DMS153 treated with DMSO at 0.1 percent for 48 hours (cell line): ENCODE data around the gene DHX29.

Experiments used
- DNase-seq: peaks from one replicate; lab custom pipeline; 2025; ENCODE audit not compliant: unreplicated experiment; lab: John Stamatoyannopoulos, UW

The DHX29 gene

DNA sequence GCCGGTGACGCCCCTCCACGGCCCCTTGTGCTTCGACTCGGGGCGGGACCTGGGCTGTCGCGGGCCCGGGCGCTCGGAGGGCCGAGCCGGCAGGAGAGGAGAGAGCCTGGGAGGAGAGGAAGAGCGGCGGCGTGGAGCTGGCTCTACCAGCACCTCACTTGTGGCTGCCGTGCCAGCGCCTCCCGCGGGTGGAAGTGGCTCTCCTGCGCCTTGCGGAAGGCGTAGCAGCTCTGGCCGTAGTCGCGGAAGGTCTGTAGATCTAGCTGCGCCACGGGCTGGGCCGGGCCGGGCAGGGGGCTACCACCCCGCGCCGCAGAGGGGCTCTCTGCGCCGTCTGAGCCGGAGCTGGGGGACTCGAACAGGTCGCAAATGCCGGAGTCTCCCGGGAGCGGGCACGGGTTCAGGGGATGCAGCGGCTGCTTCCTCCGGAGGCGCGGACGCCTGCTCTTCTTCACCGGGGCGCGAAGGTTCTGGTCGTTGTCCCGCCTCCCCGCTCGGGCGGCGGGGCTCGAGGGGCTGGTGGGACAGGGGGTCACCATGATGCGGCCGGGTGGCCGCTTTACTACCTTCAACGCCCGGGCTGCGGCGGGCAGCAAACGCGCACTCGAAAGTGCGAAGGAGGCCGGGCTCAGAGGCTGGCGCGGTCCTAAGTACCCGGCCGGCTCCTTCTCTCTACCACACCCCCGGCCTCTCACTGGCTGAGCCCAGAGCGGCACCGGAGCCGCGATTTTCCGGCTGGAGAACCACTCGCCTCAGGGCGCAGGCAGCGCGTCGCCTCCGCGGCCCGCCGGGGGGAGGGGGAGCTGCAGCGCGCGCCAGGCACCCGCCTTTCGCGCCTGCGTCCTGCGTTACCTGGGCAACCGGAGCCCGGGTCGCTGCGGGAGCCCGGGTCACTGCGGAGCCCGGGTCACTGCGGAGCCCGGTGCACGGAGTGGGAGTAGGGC lies 74.2 kb downstream of the DHX29 start, which contains the start of gene CCNO:
CCNO (minus strand) TSS at position 624 of the 944 bp plus-strand sequence; CDS start at position 539, 85 bp downstream.
- DNase-seq, result peak; percentile 28

DNA sequence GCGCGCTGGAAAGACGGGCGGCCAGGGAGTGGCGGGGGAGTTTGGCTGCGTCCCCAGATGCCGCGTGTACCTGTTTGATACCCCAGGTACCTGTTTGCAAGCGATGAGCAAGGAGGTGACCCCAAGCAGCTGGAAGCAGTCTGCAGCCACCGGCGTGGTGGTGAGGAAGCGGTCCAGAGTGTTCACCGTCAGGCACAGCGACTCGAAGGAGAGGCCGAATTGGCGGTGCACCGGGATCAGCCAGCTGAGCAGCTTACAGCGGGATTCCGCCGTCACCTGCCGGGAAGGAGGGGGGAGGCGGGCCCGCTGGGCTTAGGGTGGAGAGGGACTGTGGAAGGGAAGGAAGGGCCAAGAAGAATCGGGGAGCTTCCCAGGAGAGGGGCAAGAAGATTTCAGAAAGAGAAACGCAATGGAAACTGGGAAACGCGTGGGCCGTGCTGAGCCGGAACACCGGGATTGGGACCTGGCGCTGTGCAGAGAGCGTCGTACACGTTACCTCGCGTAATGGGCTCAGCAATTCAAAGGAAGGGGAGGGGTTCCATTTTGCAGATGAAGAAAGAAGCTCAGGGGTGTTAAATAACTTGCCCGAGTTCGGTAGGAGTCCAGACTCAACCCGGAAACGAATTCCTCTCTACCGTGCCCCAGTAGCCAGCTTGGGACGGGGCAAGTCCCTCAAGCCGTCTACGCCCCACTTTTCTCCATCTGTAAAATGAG lies 75.1 kb downstream of the DHX29 start:
- no peak for DNase-seq

DNA sequence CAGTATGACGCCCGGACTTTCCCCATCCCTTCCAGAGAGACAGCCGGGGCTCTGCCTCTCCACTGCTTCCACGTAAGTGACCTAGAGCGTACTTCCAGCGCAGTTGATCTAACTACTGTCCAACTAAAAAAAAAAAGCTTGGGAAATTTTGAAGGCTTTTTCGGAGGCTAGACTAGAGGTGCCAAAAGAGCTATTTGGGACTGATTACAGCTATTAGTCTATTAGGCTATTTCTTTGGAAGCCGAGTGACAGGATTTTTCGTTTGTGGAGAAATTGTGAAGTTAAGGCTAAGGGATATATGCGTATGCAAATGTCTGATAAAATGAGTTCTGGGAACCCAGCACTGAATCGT lies 75.6 kb downstream of the DHX29 start:
- DNase-seq, result no peak

DNA sequence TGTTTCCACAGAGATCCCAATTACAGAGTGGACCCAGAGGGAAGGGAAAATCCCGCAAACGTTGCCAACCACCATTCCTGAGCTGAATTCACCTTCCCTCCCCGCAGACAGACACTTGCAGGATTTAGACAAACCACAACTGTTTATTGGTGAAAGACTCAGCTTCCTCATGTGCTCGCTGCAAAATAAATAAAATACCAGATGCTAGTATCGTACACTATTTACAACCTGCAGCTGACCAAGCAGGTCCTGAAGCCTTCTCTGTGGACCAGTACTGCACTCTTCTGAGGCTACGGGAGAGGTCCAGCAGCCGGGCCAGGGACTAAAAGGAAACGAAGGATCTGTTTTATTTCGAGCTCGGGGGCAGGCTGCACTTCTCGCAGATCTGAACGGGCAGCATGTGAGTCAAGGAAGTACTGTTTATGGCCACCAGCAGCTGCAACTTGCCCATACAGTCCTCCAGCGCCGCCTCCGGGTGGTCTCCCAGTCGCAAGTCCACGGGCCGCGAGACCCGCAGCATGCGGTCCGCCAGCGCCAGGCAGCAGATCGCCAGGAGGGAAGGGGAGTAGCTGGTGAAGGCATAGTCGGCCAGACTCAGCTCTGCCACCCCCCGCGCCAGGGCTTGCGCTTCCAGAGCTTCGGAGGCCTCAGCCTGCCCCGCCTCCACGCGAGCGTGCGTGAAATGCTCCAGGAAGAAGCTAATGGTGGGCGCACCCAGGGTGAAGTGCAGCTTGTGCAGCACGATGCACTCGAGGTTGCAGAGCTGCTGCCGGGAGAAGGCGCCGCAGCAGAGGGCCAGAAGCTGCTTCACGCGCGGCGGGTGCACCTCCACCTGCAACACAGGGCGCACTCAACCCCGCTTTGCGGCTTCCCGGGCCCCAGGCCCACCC lies 76.2 kb downstream of the DHX29 start:
- no peak for DNase-seq

DNA sequence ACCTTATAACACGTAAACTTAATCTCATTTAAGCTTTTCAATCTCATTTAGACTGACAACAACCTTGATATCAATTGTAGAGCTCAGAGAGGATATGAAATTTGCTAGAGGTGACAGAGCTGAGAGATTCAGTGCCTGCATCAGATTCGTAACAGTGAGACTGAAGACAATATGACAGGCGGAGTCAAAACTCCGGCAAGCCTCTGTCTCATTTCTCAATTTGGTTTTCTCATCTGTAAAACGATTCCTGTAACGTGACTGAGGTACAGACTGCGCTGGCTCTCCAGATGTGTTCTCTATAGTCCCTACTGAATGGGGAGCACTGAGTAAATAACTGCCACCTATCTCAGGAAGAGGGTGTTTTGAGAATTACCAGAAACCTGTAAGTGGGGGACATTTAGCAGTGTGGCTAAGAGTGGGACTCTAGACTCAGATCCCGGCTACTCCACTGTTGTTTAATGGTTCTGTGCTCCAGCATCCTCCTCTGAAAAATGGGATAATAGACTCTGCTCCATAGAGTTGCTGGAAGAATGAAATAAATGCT lies 77.3 kb downstream of the DHX29 start:
- DNase-seq, result no peak

DNA sequence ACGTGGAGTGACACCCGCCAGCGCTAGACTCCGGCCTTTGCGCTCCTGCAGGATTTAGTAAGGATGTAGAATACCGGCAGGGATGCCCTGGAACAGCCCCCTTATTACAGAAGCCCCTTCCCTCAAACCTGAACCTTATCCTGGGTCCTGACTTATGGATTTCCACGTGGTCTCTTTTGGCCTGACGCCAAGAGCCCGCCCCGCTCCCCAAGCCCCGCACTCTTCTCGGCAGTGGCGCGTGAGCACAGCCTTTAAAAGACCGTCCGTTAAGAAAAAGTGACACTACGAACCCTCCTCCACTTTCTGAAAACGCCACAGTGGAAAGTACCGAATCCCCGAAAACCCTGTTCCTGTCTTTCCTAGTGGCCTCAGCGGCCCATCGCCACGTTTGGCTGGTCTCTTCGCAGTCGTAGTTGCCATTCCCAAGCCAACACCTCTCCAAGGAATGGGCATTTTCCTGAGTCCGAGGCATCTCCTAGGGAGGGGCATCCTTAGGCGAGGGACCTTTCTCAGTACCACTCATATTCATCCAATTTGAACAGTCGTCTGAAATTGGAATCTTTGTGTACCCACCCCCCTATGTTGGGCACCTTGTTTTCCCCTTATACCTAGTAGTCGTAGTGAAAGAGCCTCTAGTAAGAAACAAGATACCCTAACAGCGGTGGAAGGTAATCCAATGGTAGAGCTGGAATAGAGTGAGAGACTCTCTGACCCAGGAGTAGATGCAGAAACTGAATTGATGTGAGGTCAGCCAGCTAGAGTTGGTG lies 79.6 kb downstream of the DHX29 start:
- no peak for DNase-seq

DNA sequence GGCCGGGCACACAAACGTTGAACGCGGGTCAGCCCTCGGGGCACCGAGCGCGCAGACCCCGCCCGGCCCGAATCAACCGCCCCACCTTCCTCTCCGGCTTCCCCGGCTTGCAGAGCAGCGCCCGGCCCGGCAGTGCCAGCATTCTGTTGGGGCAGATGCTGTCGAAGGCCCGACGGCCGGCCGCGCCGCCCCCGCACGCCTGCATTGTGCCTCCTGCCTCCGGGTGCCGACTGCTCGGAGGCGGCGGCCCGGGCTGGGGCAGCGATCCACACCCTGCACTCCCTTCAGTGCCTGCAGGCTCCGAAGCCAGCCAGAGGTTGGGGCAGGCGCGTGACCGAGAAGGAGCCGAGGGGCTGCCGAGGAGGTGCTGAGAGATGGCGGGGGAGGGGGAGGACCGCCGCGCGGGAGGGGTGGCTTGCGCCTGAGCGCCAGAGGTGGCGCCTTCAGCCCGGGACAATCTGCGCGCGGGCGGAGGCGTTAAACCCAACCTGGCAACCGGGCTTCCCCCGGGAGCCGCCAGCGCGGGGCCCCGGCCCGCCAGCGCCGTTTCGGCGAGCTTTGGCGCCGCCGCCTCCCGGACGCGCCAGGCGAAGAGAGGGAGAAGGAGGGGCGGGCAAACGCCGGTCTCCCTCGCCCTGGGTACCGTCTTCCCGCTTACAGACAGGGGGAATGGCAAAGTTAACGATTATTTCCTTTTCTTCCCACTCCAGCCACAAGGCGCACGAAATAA lies 80.4 kb downstream of the DHX29 start, which contains the start of gene MCIDAS:
MCIDAS (minus strand) TSS at position 382 of the 730 bp plus-strand sequence; CDS start at position 205, 177 bp downstream.
- peak; percentile 41 for DNase-seq

DNA sequence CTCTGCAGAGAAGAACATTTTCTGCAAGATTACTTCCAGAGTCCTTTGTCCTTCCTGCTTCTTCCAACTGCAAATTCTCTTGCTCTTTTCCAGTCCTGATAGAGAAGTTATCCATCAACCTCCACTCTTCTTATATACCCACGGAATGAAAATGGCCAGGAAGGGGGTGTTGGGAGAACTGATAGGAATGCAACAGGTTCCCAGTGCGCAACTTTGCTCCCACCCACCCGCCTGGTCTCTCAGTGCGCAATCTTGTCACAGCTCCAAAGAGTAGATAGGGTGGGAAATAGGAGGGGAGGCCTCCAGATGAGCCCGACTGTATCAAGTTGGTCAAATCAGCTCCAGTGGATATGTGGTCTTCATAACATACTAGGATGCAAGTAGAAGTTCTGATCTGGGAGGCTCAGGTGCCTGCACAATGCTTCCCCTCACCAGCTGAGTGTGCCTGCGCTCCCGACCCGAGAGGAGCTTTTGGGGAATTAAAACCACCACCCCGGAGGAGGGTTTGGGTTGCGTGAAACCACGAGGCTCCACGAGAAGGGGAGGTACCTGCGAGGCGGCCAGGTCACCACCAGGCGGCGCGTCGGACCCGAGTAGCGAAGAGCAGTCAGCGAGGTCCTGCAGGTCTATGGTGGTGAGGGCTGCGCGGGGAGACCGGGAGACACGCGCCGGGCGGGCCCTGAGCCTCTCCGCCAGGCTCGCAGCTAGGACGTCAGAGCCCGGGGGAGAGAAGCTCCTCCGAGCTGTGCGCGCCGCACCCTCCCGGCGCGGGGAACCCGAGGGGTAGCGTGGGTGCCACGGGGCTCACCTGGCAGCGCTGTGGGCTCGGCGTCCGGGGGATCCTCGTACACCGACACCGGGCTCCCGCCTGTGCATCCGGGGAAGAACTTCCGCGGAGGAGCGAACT lies 81.2 kb downstream of the DHX29 start:
- peak; percentile 32 for DNase-seq

DNA sequence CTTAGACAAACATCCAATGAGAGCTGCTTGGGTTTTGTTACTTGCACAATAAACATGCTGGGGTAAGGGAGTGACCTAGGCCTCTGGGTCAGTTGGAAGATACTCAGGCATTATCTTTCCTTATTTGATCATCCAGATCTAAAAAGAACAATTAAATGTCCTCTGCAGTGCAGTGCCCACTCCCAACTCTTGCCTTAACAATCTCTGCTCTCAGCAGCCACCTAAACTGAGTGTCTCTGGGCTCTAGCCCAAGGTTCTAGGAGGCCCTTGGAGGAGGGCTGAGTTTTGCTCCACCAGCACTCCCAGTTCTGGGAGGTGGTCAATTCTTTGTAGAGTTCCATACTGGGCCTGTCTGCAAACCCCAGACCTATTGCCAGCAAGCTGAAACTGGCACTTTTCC lies 82.1 kb downstream of the DHX29 start:
- no peak for DNase-seq

DNA sequence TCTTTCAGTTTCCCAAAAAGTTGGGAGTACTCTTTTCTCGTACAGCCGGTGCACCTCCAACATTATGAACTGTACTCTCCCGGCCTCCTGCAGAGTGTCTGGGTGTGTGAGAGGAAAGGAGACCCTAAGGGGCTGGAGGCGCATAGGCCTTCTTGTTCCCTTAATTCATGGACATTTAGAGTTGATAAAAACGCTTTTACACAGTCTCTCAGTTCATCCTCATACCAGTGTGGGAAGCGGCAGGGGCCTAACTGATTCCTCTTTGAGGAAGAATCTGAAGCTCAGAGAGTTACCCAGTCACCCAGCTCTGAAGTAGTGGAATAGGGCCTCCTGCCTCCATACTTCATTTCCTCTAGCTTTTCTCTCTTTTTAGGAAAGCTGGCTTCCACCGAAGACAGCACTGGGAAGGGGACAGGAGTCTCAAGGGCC lies 83.7 kb downstream of the DHX29 start:
- DNase-seq, result no peak

DNA sequence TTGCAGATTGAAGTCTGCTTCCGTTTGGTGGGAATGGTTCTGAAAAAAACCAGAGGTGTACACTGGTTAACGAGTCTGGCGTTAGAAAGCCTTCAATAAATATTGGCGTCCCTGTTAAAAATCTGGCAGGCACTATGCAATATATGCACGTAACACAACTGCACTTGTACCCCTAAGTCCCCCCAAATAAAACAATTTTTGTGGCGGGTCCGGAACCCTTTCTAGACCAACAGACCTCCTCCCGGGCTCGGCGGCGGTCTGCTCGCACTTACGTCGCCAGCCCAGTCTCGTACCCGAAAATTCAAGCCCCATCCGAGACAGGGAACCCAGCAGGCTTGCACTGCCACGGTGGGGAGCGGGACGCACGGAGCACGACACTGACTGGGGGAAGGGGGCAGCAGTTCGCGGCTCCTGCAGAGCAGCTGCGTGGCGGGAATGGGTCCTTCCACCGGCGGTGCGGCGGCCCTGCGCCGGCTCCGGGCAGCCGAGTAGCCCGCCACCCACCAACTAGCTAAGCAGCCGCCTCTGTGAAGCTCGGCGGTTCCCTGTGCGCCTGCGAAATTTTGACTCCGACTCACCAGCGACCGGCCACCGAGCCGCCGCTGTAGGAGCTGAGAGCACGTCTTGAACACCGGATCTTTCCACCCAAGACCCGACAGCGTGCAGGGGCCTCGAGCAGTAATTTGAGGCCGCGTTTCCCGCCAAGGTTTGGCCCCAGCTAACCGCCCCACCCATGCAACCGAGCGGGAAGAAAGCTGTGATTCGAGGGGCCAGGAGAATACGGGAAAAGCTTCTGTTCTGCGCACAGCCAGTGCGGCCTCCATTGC lies 84.3 kb downstream of the DHX29 start:
- DNase-seq, result no peak

DNA sequence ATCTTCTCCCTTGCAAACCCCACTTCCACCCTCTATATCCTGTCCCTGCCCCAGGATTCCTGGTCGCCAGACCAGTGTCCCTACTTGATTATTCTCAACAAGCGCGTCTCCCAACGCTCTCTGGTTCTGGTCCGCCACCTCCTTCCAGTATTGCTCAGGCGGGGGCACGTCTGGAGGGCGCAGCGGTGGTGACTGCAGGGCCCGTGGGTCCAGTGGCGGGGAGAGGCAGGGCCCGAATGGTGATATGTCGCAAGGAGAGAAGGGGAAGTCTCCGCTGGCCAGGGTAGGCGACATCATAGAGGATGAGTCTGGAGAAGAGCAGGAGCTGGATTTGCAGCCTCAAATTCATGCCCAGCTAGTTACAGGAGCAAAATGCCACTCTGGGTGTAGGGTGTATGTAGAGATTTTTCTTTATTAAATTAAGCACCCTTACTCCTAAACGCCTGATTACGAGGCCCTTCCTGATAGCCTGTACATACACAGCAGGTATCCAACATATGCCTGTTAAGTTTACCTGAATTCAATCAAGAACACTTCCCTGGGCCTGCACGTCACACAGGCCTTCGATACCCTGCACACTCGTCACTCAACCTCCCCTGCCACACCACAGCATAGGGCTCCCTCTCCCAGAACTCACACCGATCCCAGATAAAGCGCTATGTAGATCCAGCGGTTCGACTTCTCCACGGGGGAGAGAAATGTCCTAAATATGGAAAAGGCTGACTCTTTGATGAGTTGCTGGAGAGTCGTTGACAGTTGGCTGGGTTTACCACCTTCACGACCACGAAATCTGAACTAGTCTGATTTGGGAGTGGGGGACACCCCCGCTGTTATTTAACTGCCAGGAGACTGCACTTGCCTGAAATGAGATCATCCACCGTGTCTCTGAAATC lies 85.2 kb downstream of the DHX29 start:
- no peak for DNase-seq

DNA sequence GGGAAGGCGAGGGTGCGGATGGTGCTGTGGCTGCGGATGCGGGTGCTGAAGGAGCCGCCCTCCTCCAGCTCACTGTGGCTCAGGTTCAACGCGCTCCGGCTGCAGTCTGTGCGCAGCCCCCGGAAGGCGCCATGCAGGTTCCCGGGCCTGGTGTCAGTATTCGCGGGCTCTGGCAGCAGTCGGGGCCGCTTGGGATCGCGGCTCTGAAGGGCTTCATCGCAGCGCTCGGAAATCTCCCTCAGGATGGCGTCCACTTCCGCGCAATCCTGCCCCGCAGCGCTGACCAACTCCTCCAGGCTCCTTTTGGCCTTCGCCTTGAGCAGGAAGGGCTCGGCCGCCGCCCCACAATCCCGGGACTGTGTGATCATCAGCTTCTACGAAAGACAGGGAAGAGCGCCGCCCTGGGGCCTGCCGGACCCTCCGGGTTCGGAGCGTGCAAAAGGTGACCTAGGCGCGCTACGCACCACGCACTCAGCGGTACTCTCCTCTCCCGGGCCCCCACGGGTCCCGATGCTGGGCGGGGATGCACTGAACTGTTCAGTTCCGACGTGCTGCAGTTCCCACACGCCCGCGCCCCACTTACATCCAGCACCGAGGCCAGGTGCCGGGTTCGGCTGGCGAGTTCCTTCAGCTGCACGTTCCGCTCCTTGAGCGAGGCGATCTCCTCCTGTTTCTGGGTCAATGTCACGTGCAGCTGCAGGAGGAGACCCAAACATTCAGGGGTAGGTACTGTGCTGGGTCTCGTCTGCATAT lies 86.9 kb downstream of the DHX29 start:
- no peak for DNase-seq

DNA sequence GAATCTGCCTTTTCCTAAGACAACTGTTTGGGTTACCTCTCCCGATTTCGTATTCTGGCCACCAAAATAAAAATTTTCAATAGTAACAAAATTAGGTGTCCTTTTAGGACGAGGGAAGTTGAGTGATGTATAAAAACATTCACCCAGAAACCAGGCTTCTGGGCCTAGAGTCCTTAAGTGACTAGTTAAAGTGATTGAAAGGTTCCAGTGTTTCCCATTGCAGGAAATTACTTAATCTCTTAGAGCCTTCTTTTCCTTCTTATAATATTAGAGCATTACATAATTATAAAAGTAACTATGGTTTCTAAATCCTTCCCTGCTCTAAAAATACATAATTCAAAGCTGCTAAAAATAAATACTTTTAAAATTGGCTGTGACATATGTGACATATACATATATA lies 87.7 kb downstream of the DHX29 start:
- no peak for DNase-seq

DNA sequence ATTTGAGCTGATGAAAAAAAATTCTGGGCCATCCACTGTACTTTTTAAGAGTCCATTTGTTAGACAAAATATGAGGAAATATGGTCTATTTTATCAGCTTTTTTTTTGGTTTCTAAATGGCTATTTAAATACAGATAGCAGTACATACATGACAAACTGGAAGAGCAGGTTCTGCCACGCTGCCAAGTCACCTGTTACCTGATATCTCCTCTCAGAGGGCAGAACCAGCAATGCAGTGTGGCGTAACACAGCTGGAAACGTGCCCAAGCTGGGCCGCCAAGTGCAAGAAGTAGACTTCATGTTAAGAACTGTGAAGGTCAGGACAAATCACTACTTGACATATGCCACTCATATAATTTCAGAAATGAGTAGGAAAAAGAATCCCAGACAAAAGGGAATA lies 88.5 kb downstream of the DHX29 start:
- DNase-seq, result peak; percentile 23
